Measurements from ENCODE around the gene SMYD3.
"Not testable (repeated sequence)": the region's sequence is repeated elsewhere in the genome, so short reads cannot be mapped to it uniquely, and the experiment has no call there.

SMYD3 gene

GRCh38 chr1:246404078-246404477 is 103.0 kb downstream of the SMYD3 start:
- DNase-seq = no peak

GRCh38 chr1:246398126-246398813 is 108.8 kb downstream of the SMYD3 start:
- DNase-seq = no peak

GRCh38 chr1:246397046-246397445 is 110.0 kb downstream of the SMYD3 start:
- no peak for DNase-seq

GRCh38 chr1:246396322-246396721 is 110.8 kb downstream of the SMYD3 start:
- DNase-seq = no peak

GRCh38 chr1:246394121-246394520 is 113.0 kb downstream of the SMYD3 start:
- no peak for DNase-seq

GRCh38 chr1:246390855-246391254 is 116.2 kb downstream of the SMYD3 start:
- no peak for DNase-seq

GRCh38 chr1:246384616-246385015 is 122.5 kb downstream of the SMYD3 start:
- DNase-seq = no peak

GRCh38 chr1:246383791-246384190 is 123.3 kb downstream of the SMYD3 start:
- no peak for DNase-seq

GRCh38 chr1:246383239-246383589 is 123.9 kb downstream of the SMYD3 start:
- DNase-seq = no peak

GRCh38 chr1:246382589-246383238 is 124.4 kb downstream of the SMYD3 start:
- DNase-seq = no peak

GRCh38 chr1:246381452-246381851 is 125.6 kb downstream of the SMYD3 start:
- no peak for DNase-seq

GRCh38 chr1:246377625-246378153 is 129.4 kb downstream of the SMYD3 start:
- DNase-seq = no peak

- DNase-seq = no peak
Measured at GRCh38 chr1:246373828-246374569, 133.1 kb downstream of the SMYD3 start.

- DNase-seq = no peak
Measured at GRCh38 chr1:246372559-246372958, 134.5 kb downstream of the SMYD3 start.

GRCh38 chr1:246367041-246367440 is 140.0 kb downstream of the SMYD3 start:
- no peak for DNase-seq

- peak; percentile 9 for DNase-seq
Measured at GRCh38 chr1:246365708-246366107, 141.4 kb downstream of the SMYD3 start.

- DNase-seq = peak; percentile 25
Measured at GRCh38 chr1:246364415-246364941, 142.6 kb downstream of the SMYD3 start.

GRCh38 chr1:246357014-246357598 is 150.0 kb downstream of the SMYD3 start:
- DNase-seq = not testable (repeated sequence)

GRCh38 chr1:246355411-246356230 is 151.5 kb downstream of the SMYD3 start:
- no peak for DNase-seq

GRCh38 chr1:246351721-246352120 is 155.4 kb downstream of the SMYD3 start:
- no peak for DNase-seq

- DNase-seq = no peak
Measured at GRCh38 chr1:246350745-246351144, 156.3 kb downstream of the SMYD3 start.

- no peak for DNase-seq
Measured at GRCh38 chr1:246343937-246344336, 163.1 kb downstream of the SMYD3 start.

Measured in DMS79 treated with DMSO at 0.1 percent for 48 hours (cell line).